HG02623 (cell line): ENCODE data around the gene NDUFC1.
"Not testable (repeated sequence)": the region's sequence is repeated elsewhere in the genome, so short reads cannot be mapped to it uniquely, and the experiment has no call there.

Experiments used
- ATAC-seq: cut with Tn5 transposase; IDR thresholded peaks from one replicate; pipeline ENCODE4 v1.9.1; 2021; ENCODE audit warnings: moderate library complexity; ENCODE audit not compliant: unreplicated experiment

NDUFC1 gene

DNA sequence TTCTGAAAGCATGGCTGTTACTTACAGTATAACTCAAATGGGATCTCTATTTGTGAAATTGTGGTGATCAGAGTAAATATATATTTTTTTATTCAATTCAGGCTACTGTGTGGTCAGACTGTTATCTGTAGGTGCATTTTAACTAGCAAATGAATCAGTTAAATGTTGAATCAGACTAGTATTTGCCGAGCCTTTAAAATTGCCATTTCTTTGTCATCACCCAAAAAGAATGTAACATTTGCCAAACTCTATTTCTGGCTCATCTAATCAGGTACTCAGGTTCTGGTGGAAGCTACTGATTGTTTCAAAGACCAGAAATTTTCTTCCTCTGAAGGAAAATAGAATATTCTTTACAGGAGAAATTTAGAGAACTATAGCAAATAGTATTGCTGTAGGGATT, 2.7 kb downstream of the NDUFC1 start:
- ATAC-seq: no peak

DNA sequence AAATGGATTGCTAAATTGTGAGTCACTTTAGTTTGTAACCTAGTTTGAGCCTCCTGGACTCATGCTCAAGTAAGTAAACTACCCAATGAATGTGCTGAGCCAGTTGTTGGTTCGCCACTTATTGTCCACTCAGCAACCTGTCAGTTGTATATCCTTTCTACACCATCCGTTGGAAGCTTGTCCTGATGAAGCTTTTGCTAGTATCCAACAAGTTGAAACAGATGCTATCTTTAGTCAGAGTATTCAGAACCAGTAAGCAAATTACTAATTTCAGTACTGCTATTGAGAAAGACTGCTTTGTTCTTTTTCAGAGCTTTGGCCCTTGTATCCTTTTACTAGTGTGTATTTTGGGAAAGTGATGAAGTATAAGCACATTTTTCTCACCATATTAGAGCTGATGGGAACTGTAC, 5.3 kb downstream of the NDUFC1 start:
- no peak for ATAC-seq

DNA sequence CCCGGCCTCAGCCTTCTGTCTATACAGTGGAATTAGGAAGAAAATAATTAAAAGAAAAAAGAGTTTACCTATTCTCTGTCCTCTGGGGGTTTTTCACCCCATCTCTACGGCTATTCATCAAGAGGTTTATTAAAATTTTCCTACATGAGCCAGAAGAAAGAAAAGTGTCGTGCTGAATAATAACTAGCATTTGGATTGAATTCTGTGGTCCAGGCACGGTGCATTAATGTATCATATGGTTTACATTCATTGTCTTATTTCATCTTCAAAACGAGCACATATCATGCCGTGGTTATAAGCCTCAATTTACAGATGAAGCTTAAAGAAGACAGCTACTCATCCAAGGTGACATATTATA, 6.4 kb downstream of the NDUFC1 start:
- ATAC-seq: no peak

DNA sequence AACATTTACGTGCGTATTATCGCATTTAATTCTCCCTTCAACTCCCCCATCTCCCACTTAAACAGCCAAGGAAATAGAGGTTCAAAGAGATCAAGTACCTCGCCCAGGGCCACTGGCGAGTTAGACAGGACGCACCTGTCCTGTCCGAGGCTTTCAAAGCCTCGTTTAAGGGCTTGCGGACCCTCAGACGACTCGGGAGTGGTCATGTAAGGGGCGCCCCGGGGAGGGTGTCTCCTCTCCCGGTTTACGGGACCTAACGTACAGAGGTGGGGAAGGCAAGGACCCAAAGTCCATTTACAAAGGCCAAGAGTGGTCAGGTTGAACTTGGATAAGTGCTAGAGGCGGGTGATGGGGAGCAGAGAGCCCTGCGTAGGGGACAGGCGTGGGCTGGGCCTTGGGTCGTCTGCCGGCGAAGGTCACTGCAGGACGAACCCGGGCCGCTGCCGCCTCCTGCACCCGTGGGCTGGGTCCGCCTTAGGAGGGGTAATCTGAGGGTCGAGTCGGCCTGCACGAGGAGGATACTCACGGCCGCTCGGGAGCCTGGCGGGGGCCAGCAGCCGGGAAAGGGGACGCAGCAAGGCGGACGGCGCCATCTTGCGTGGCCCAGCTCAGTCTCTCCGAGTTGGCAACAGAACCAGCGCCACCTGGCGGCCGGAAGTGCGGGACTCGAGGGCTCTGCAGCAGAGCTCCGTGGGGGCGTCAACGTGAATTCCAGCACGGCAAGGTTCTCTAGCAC, 6.9 kb downstream of the NDUFC1 start:
- peak; percentile 91 for ATAC-seq

DNA sequence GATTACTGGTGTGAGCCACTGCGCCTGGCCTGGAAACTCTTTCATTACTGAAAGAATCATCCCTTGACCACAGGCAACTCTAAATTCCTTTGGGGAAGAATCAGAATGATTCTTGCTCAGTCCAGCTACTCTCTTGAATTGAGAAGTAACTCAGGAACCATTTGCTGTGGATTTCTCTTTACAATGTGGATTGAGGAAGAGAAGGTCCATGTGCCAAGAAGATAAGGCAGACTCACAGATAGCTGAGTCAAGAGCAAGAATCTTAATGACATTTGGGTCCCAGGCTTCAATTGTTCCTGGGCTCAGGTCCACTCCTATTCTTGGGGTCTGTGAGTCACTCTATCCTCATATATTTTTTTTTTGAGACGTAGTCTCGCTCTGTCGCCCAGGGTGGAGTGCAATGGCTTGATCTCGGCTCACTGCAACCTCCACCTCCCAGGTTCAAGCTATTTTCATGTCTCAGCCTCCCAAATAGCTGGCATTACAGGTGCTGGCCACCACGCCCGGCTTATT, 16.0 kb downstream of the NDUFC1 start:
- ATAC-seq: no peak

DNA sequence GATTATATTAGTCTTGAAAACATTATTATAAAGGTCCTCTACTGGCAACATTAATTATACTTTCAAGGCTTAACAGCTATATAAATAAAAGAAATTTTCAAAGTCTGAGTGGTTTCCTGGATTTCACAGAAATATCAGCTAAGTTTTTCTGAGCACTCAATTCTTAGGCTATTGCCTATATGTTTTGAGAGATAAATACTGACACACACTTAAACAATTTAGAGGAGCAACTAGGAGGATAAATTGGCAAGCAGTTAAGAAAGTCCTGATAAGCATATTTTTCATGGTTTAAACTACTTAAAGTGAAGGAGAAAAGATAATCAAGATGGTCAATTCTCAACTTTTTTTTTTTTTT, 19.6 kb downstream of the NDUFC1 start:
- ATAC-seq: no peak

DNA sequence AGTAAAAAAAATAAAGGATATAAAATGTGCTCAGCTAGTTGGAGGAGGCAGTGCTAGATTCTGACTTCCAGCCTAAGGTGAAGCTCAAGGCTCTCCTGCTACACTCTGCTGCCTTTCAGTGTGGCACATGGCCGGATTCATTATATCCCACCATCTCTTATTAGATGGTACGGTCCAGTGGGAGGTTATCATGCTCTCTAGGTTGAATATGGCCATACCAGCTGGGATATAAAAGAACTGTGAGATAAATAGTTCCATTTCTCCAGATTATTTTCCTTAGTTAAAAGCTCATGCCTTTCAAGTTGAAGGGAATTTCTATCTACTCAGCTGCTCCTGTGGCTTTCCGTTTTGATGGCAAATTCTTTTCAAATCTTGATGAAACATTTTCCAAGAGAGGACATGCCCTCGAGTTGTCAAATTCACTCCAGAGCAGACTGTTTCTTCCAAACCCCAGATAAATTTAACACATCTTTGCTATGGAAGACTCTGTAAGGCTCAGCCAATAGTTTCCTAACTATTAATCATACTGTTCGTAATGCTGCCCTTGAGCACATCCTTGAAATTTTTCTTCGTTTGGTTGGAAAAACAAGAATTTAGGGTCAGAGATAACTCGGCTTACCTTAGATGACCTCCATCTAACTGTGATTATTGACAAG, 20.1 kb downstream of the NDUFC1 start:
- ATAC-seq: no peak

DNA sequence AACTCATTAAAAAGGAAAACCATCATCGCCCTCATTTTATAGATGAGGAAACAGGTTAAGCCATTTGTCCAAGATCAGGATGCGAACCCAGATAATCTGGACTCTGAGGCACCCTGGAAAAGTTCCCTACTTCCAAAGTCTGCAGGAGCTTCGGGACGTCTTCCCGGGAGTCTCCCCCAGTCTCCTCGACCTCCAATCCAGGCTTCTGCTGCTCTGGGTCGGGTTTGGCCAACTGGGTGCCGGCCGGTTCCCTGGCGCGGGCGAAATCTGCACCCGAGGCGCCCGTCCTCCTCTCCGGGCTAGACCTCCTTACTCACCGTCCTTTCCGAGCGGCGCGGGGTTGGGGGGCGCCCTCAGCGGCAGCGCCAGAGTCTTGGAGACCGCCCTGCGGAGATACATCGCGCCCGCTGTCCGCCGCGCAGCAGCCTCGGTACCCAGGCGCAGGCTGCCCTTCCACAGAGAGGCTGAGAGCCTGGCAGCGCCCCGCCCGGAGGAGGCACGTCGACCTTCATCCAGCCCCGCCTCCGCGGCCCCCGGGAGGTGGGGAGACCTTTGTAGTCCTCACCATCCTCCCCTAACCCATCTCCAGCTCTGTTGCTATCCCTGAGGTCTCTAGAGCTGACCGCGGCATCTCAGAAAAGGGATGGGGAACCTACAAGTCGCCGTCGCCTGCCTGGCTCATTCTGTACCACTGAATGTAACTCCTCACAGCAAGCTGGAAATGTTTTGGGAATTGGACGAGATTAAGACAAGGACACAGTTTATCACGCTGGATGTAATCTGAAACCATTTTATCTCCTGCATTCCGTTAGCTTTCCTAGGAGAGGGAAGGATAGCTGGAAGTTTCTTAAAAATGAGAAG, 22.3 kb downstream of the NDUFC1 start, which contains the start of gene MGARP:
TSS of gene MGARP (minus strand) at position 466 of the 861 bp plus-strand sequence. CDS start at position 399, 67 bp downstream.
- ATAC-seq: peak; percentile 45

DNA sequence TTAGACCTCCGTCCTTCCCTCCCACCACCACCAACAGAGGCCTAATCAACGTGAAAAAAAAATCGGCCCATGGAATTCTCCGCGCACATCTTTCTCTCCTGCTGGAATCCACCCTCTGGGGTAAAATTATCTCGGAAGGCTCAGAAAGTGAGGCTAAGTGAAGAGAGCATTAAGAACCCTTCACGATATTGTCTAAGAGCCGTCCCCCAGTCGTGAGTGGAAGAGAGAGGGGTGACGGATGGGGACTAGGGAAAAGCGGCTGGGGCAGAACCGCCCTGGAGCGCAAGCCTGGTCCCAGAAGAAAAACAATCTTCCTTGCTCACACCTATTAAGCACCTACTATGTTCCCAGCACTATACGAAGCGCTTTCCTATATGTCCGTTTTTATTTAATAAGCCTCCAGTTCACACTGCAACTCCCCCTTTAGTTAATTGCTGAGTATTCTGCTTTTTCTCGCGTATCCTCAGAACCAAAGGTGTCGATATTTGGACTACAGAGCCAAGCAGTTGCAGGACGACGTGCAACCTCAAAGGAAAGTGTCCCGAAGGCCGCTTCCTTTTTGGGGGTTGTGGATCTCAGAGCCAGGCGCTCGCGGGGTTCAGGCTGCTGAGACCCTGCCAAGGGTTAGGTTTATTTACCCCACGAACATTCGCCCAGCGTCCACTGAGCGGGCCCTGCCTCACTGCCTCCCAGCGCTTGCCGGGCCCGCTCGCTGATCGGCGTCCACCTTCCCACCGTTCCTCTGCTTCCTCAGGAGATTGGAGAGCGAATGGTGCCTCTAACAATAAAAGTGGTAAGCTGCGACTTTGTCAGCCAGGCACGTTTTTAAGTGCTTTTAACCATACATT, 23.1 kb downstream of the NDUFC1 start:
- ATAC-seq: no peak

DNA sequence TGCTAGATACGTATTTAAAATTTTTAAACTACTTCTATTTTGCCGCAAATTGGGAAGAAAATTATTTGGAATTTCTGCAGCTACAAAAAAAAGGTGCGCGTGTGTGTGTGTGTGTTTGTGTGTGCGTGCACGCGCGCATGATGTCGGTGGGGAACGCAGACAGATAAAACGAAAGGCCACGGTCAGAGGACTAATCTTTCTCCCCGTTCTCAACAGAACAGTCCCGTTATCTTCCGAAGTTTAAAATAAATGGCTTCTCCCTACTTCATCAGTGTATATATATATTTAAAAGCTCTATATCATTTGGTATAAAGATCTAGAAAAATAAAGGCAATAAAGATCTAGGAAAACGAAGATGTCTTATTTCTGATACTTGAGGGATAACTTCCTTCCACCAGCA, 23.8 kb downstream of the NDUFC1 start:
- no peak for ATAC-seq

DNA sequence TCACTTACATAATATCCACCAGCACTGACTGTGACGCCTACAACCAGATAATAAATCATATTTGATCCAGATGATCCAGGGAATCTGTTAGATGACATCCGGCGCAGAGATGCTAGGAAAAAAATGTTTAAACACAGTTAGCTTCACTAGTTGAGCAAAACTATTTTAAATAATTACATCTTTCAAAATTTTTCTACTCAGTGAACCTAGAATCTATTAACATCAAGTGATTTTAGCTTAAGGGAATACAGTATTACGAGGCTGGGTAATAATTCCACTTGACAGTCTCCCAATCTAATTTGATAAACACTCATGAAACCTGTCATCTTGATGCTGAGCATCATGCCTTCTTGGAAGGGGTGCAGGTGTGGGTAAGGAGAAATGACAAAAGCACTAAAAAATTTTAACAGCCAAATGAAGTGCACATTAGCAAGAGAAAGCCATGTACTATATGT, 27.0 kb downstream of the NDUFC1 start:
- ATAC-seq: no peak

DNA sequence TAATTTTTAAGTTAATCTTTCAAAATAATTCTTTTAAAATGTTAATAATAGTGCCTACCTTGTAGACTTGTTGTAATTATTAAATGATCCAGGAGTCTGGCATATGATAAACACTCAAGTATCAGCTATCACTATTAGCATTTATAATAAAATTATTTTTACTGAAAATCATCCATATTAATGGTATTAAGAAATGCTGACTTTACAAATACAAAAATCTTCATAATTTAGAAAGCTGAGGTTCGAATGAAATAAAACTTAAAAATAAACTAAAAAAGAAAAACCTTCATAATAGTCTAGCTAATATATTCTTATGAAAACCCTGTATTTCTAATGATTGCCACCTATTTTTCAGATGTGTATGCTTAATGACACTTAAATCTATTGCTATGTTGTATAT, 27.5 kb downstream of the NDUFC1 start:
- ATAC-seq: no peak

DNA sequence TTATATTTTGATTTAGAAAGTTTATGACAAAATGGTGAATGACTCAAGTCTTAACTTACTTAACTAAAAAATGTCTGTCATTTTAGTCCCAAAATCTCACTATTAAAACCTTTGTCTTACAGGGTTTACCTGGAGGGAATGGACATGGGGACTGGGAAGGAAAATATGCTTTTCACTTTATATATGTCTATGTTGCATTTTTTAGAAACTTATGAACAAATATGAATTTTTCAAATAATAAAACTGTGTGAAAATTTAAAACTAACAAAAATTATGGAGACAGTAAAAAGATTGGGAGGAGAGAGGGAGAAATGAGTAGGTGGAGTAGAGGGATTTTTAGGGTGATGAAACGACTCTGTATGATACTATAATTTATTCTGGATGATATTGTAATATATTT, 28.4 kb downstream of the NDUFC1 start:
- ATAC-seq: no peak

DNA sequence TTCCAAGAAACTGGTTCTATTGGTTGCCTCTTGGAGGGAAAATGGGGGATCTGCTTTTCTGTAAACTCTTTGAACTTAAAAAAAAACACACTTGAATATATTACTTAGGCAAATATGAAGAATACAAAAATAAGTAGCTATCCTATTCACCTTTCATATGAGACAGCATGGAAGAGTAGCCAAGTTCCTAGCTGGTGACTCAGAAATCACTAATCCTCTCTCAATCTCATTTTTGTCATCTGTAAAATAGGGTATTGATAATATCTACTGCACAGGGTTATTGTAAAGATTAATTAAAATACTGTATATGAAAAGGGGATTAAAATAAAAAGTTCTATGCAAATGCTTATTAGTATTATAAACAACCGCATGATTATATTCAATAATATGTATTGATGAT, 35.0 kb downstream of the NDUFC1 start:
- ATAC-seq: no peak

DNA sequence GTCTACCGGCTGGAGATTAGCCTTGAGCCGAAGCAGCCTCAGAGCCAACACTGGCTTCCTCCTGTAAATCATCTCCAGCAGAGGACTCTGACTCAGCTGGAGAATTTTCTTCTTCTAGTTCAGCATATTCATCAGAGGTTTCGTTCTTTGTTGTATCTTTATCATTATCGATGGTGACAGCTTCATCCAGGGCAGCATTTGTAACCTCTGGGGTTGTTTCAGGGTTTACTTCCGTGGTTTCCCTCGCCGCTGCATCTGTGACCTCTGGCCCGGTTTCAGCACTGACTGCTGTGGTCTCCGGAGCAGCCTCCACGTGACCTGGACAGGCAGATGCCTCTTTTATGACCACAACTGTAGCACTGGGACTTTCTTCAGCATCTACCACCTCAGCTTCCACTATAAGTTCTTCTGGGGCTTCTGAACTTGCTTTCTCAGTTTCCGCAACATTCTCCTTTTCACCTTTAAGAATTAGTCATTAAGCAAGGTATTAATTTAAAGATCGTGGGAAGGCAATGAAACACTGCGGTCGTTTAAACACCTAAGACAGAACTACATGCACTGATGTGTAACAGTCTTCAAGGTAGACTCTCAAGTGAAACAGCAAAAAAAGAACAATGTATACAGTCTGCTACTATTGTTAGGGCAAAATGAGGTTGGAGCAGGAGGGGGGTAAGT, 35.6 kb downstream of the NDUFC1 start:
- peak; percentile 94 for ATAC-seq

DNA sequence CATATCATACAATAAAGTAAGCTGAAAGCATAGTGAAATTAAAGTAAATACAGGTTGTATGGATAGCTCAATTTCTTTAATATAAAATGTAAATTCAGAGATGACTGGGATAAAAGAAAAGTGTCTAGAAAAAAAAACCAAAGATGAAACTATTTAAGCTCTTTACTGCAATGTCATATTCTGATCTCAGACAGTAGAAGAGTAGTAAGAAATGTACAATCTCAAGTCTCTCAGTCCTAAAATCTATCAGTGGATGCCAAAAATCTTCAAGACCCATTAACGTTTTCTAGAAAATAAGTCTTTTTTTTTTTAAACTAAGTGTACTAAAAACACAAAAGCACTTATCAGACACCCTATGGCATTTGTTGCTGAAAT, 36.1 kb downstream of the NDUFC1 start:
- ATAC-seq: no peak

DNA sequence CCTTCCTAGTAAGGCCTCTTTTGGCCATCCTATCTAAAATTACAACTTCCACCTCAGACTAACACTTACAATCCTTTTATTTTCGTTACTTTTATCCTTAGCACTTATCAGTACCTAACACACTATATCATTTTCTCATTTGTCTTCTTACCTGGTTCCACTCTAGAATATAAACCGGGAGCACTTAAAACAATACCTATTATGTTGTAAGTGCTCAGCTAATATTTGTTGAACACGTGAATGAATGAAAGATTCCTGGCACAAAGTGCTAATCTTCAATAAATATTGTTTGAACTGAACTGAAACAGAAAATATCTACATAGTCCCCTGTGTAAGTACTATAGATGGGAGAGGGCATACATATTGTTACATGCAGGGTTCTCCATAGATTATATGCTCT, 36.6 kb downstream of the NDUFC1 start:
- no peak for ATAC-seq

DNA sequence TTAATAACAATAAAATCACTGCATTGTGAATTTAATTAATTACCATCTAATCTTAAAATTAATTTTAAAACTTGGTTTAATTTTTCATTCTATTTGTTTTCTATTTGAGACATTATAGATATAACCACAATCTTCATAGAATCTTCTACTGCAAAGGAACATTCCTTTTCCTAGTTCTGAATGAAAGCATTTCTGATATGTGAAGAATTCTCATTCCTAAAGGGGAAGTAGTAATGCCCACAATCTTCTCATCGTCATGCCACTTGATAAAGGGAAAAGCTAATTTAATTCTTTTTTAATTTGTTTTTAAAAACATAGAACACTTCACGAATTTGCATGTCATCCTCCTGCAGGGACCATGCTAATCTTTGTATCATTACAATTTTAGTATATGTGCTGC, 45.9 kb downstream of the NDUFC1 start:
- no peak for ATAC-seq

DNA sequence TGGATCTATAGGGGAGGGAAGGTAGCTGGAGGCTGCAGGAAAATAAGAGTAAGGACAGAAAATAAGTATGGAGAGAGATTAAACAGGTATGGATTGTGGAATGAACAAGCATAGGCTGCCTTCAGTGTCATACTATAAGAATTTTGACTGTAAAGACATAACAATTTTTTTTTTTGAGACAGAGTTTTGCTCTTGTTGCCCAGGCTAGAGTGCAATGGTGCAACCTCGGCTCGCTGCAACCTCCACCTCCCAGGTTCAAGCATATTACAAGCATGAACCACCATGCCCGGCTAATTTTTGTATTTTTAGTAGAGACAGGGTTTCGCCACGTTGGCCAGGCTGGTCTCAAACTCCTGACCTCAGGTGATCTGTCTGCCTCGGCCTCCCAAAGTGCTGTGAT, 46.7 kb downstream of the NDUFC1 start:
- not testable (repeated sequence) for ATAC-seq

DNA sequence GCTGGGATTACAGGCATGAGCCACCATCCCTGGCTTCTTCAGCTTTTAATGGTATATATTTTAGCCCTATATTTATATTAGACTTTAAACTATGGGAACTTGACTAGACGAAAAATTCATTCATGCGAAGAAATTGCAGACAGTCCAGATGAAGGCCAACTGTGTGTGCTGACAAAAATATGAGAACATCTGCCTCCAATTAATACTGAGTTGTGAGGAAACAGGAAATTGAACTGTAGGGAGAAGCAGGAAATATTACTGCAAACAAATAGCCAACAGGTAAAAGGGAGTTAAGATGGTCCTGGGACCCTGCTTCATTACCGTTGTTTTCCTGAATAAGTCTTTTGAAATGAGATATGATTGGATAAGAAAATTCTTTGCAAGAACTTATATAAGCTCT, 48.6 kb downstream of the NDUFC1 start:
- no peak for ATAC-seq
